Measurements from ENCODE around the gene BIN2. TPM values are rescaled to one million over a fixed set of nuclear protein-coding genes. Genes with fewer than 3 reads are reported as not detected.
A peak's percentile ranks its signal among the peaks of the same experiment; 100 is the strongest.

BIN2 gene
- total and polyA plus RNA-seq, 10 of the 15 experiments (the other 5 are each of a cell fraction or from before 2014, with no cell fraction given), result 8.6 to 42.9 (median 32.1) TPM

DNA sequence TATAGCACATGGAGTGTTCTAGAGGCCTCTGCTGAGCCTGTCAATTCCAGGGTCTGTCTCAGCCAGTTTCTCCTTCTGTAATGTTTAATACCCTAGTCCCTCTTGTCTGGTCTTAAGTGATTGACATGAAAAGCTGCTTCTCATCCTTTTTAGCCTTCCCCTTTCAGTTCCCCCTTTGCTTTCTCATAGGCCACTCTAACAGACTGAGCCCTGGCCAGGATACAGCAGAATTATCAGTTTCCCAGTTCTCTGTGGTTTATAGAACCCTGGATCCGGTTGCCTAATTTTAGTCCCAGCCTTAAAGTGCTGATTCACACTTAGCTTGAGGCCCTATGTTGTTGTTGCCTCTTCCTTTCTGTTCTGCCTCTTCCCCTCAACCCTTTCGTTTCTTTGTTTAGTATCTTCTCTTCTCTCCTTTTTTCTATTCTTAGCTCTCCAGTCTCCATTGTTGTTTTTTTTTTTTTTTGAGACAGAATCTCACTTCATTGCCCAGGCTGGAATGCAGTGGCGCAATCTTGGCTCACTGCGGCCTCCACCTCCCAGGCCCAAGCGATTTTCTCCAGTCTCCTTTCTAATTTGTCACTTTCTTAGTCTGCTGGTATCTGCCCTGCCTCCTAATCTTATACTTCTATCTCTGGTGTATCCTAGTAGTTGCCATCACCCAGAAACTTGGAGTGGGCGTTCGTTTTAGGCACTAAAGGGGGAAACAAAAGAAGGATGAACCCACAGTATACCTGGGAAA lies 2.9 kb upstream of the BIN2 start (continued):
- TF ChIP-seq, protein P1, sequence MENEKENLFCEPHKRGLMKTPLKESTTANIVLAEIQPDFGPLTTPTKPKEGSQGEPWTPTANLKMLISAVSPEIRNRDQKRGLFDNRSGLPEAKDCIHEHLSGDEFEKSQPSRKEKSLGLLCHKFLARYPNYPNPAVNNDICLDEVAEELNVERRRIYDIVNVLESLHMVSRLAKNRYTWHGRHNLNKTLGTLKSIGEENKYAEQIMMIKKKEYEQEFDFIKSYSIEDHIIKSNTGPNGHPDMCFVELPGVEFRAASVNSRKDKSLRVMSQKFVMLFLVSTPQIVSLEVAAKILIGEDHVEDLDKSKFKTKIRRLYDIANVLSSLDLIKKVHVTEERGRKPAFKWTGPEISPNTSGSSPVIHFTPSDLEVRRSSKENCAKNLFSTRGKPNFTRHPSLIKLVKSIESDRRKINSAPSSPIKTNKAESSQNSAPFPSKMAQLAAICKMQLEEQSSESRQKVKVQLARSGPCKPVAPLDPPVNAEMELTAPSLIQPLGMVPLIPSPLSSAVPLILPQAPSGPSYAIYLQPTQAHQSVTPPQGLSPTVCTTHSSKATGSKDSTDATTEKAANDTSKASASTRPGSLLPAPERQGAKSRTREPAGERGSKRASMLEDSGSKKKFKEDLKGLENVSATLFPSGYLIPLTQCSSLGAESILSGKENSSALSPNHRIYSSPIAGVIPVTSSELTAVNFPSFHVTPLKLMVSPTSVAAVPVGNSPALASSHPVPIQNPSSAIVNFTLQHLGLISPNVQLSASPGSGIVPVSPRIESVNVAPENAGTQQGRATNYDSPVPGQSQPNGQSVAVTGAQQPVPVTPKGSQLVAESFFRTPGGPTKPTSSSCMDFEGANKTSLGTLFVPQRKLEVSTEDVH (IDR thresholded peaks at IDR 0.05; ENCODE audit: low read depth, partially characterized antibody), result no peak
- TF ChIP-seq MEF2A (IDR thresholded peaks at IDR 0.05; ENCODE audit: insufficient read depth, low read depth, low read length) (peak; percentile 34; the same call in 1 of the 2 replicates), EED (IDR thresholded peaks at IDR 0.05; ENCODE audit: low read depth) (peak; percentile 88), RCOR1 (conservative IDR thresholded peaks at IDR 0.05; ENCODE audit: low read depth, low read length) (no peak), TCF7 (IDR thresholded peaks at IDR 0.05; ENCODE audit: borderline replicate concordance) (no peak), ATF7 (IDR thresholded peaks at IDR 0.05; ENCODE audit: low read depth) (no peak), SMC3 (IDR thresholded peaks at IDR 0.05; ENCODE audit: borderline replicate concordance, low read length) (no peak), CHD4 (IDR thresholded peaks at IDR 0.05) (no peak), MXI1 (IDR thresholded peaks at IDR 0.05; ENCODE audit: low read depth, low read length) (no peak), RAD51 (IDR thresholded peaks at IDR 0.05) (no peak), SRF (IDR thresholded peaks at IDR 0.05; ENCODE audit: low read depth in 2 of 2, low read length in 2 of 2) (no peak), POU2F2 (IDR thresholded peaks at IDR 0.05; ENCODE audit: borderline replicate concordance, low read depth, low read length) (no peak), CBX3 (IDR thresholded peaks at IDR 0.05; ENCODE audit: borderline replicate concordance, low read depth) (no peak), EGR1 (IDR thresholded peaks at IDR 0.05; ENCODE audit: borderline replicate concordance in 1 of 2, low read depth in 2 of 2, low read length in 2 of 2) (no peak), KLF5 (IDR thresholded peaks at IDR 0.05; ENCODE audit: partially characterized antibody) (no peak)
- TF ChIP-seq, protein P2, sequence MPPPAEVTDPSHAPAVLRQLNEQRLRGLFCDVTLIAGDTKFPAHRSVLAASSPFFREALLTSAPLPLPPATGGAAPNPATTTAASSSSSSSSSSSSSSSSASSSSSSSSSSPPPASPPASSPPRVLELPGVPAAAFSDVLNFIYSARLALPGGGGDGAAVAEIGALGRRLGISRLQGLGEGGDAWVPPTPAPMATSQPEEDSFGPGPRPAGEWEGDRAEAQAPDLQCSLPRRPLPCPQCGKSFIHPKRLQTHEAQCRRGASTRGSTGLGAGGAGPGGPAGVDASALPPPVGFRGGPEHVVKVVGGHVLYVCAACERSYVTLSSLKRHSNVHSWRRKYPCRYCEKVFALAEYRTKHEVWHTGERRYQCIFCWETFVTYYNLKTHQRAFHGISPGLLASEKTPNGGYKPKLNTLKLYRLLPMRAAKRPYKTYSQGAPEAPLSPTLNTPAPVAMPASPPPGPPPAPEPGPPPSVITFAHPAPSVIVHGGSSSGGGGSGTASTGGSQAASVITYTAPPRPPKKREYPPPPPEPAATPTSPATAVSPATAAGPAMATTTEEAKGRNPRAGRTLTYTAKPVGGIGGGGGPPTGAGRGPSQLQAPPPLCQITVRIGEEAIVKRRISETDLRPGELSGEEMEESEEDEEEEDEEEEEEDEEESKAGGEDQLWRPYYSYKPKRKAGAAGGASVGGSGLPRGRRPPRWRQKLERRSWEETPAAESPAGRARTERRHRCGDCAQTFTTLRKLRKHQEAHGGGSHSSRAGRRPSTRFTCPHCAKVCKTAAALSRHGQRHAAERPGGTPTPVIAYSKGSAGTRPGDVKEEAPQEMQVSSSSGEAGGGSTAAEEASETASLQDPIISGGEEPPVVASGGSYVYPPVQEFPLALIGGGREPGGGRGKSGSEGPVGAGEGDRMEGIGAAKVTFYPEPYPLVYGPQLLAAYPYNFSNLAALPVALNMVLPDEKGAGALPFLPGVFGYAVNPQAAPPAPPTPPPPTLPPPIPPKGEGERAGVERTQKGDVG (CRISPR knock-in tag; IDR thresholded peaks at IDR 0.05), result no peak
- TF ChIP-seq, protein P3, sequence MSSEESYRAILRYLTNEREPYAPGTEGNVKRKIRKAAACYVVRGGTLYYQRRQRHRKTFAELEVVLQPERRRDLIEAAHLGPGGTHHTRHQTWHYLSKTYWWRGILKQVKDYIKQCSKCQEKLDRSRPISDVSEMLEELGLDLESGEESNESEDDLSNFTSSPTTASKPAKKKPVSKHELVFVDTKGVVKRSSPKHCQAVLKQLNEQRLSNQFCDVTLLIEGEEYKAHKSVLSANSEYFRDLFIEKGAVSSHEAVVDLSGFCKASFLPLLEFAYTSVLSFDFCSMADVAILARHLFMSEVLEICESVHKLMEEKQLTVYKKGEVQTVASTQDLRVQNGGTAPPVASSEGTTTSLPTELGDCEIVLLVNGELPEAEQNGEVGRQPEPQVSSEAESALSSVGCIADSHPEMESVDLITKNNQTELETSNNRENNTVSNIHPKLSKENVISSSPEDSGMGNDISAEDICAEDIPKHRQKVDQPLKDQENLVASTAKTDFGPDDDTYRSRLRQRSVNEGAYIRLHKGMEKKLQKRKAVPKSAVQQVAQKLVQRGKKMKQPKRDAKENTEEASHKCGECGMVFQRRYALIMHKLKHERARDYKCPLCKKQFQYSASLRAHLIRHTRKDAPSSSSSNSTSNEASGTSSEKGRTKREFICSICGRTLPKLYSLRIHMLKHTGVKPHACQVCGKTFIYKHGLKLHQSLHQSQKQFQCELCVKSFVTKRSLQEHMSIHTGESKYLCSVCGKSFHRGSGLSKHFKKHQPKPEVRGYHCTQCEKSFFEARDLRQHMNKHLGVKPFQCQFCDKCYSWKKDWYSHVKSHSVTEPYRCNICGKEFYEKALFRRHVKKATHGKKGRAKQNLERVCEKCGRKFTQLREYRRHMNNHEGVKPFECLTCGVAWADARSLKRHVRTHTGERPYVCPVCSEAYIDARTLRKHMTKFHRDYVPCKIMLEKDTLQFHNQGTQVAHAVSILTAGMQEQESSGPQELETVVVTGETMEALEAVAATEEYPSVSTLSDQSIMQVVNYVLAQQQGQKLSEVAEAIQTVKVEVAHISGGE (CRISPR knock-in tag; IDR thresholded peaks at IDR 0.05), result no peak
- TF ChIP-seq, protein P4, sequence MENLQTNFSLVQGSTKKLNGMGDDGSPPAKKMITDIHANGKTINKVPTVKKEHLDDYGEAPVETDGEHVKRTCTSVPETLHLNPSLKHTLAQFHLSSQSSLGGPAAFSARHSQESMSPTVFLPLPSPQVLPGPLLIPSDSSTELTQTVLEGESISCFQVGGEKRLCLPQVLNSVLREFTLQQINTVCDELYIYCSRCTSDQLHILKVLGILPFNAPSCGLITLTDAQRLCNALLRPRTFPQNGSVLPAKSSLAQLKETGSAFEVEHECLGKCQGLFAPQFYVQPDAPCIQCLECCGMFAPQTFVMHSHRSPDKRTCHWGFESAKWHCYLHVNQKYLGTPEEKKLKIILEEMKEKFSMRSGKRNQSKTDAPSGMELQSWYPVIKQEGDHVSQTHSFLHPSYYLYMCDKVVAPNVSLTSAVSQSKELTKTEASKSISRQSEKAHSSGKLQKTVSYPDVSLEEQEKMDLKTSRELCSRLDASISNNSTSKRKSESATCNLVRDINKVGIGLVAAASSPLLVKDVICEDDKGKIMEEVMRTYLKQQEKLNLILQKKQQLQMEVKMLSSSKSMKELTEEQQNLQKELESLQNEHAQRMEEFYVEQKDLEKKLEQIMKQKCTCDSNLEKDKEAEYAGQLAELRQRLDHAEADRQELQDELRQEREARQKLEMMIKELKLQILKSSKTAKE (IDR thresholded peaks at IDR 0.05; ENCODE audit: low read depth, poor library complexity, severe bottlenecking), result no peak
